IPS DF 6.9 (cell line): Measurements from ENCODE around the gene CSTPP1.

Source experiments
- DNase-seq: peaks from one replicate; pipeline ENCODE4 v3.0.0-alpha.2; 2013; ENCODE audit warnings: low read depth, low spot score
- H3K27ac ChIP-seq: one replicate; pipeline ENCODE4 v1.5.1; 2013; ENCODE audit warnings: low read length, control low read depth
- H3K27me3 ChIP-seq: 2 replicates; pipeline ENCODE4 v1.6.1; 2013; ENCODE audit warnings: mild to moderate bottlenecking, low read length; ENCODE audit not compliant: control insufficient read depth, insufficient read depth
- H3K36me3 ChIP-seq: 2 replicates; pipeline ENCODE4 v1.6.1; 2013; ENCODE audit warnings: low read length; ENCODE audit not compliant: control insufficient read depth, insufficient read depth
- H3K4me1 ChIP-seq: 2 replicates; pipeline ENCODE4 v1.6.1; 2013; ENCODE audit warnings: low read length; ENCODE audit not compliant: control insufficient read depth, insufficient read depth
- H3K4me3 ChIP-seq: 2 replicates; pipeline ENCODE4 v1.5.1; 2013; ENCODE audit warnings: mild to moderate bottlenecking, low read length
- H3K9me3 ChIP-seq: 2 replicates; pipeline ENCODE4 v1.6.1; 2013; ENCODE audit warnings: low read length, inconsistent platforms; ENCODE audit not compliant: control insufficient read depth, insufficient read depth
- WGBS: extraction: QIAGEN DNeasy Blood & Tissue Kit; methylation state at CpG from one replicate; pipeline ENCODE4 v1.1.7; 2013; ENCODE audit warnings: mixed read lengths, missing lambda C conversion rate; ENCODE audit not compliant: insufficient read length, insufficient coverage; 5-methylcytosine and 5-hydroxymethylcytosine counted together

The CSTPP1 gene, protein sequence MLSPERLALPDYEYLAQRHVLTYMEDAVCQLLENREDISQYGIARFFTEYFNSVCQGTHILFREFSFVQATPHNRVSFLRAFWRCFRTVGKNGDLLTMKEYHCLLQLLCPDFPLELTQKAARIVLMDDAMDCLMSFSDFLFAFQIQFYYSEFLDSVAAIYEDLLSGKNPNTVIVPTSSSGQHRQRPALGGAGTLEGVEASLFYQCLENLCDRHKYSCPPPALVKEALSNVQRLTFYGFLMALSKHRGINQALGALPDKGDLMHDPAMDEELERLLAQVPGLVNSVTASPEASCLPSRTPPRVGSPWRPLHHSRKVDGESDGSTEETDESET

DNA sequence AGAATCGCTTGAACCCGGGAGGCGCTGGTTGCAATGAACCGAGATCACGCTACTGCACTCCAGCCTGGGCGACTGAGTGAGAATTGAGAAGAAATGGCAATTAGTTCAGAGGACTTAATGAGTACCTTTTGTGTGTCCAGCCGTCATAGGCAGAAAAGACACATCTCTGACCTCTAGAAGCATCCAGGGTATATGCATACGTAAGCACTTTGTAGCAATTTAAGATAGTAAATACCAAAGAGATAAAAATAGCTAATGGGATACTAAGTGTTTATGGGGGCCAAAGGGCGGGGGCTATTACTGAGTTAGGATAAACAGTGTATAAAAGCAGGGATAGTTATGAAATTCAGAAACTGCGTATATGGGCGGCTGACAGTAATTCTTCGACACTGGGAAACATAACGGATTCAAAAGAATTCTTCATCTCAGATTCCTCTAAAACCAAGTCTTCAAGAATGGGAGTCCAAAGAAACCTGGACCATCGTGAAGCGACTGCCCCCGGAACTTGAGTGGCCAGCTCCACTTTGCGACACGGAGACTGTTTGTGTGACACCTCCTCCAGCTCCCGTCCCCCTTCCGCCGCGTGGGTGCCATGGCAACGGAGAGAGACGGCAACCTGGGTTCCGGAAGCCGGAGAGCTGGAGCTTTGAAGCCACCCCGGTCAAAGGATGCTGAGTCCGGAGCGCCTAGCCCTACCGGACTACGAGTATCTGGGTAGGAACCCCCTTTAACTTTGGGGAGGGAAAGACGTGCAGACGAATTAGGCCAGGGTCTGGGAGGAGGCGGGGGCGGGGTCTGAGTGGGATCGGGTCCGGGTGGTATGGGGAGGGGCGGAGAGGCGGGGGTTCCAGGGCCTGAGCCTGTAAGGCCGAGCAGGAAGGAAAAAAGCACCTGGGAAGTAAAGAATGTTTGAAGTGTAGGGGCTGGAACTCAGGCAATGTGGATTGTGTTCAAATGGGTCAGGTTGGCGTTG is at the start of gene CSTPP1:
TSS of gene CSTPP1 (plus strand) at position 624 of the 973 bp plus-strand sequence. CDS start at position 669, 45 bp downstream.
- Histone ChIP-seq H3K36me3 (no peaks in the 10 kb centered on the region), H3K4me1 (no peaks in the 10 kb centered on the region), H3K27me3 (no peaks in the 10 kb centered on the region), H3K27ac (no peak within 1 kb of the TSS), H3K4me3 (peak within 1 kb of the TSS; percentile 96; the same call in 1 of the 2 replicates), H3K9me3 (no peaks in the 10 kb centered on the region)
- peak; percentile 89 for DNase-seq
- WGBS, result no CpG with 5 or more reads among the region's 41 CpGs

DNA sequence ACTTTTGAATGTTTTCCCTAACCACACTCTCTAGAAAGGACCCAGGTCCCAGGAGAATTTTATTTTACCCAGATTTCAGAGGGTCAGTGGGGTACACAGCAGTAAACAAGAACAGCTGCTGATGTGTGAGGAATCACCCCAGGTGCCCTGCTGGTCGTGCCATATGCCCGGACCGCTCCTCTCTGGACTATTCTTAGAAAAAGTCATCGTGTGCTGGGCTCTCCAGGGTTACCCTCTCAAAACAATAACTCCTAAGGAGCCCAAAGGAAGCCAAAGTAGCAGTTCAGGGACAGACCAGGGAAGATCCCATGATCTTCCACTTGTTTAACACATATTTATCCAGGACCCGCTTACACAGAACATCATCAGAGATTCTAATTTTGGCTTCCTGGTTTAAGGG is 47.9 kb upstream of the CSTPP1 start:
- Histone ChIP-seq H3K4me1 (no peaks in the 10 kb centered on the region), H3K9me3 (no peaks in the 10 kb centered on the region), H3K27me3 (no peaks in the 10 kb centered on the region), H3K36me3 (peaks cover 19% of the 10 kb centered on the region), H3K4me3 (no peak overlapping the region), H3K27ac (no peak overlapping the region)
- no peak for DNase-seq
- WGBS, result no CpG with 5 or more reads among the region's 5 CpGs

DNA sequence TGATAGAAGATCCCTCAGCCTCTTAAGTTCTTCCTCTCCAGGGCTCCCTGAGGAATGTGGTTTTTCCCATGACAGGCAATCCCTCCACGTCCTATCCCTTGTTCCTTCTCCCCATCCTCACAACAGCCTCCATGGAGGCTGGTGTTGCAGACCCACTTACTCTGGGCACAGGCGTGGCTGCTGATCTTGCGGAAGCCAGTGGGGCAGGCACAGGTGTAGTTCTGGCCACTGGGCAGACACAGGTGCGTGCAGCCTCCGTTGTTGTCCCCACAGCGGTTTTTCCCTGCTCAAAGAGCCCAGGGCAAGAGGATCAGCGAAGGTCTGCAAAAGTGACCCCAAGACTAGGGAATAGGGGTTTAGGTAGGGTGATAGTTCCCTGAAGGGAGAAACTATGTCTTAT is 47.3 kb upstream of the CSTPP1 start:
- Histone ChIP-seq H3K27me3 (no peaks in the 10 kb centered on the region), H3K36me3 (peaks cover 18% of the 10 kb centered on the region), H3K4me1 (no peaks in the 10 kb centered on the region), H3K27ac (no peak overlapping the region), H3K9me3 (no peaks in the 10 kb centered on the region), H3K4me3 (no peak overlapping the region)
- DNase-seq, result no peak
- WGBS, result no CpG with 5 or more reads among the region's 7 CpGs

DNA sequence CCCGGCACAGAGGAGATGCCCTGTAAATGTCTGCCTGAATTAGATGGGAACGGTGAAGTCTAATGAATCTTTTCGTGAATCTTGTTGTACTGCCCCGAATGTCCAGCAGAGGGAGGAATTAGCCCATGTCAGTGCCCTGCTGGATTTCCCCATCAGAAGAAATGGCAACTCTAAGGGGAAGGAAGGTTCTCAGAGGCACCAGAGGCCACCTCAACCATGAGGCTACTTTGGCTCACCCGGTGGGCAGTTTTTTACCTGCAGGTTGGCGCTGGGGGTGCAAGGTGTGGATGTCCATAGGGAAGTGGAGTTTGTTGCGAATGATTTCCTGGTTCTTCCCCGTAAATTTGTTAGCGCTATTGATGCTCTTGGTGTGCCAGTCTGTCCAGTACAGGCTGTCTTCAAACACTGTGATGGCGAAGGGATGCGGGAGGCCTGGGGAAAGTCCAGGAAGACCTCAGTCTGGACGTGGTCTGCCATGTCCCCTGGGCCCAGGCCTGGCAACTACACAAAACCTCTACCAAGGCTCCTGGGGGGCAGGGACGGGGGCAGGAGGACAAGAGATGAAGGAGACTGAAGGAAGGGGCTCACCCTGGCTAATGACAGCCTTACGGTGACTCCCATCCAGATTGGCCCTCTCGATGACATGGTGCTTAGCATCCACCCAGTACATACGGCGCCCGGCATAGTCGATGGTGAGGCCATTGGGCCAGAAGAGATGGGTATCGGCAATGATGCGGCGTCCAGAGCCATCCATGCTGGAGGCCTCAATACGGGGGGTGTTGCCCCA is 46.7 kb upstream of the CSTPP1 start:
- H3K36me3 ChIP-seq, result peaks cover 23% of the 10 kb centered on the region
- no peak overlapping the region for H3K27ac ChIP-seq
- H3K9me3 ChIP-seq, result no peaks in the 10 kb centered on the region
- no CpG with 5 or more reads among the region's 23 CpGs for WGBS
- no peaks in the 10 kb centered on the region for H3K27me3 ChIP-seq
- DNase-seq, result peak; percentile 73
- H3K4me3 ChIP-seq, result no peak overlapping the region
- H3K4me1 ChIP-seq, result no peaks in the 10 kb centered on the region

DNA sequence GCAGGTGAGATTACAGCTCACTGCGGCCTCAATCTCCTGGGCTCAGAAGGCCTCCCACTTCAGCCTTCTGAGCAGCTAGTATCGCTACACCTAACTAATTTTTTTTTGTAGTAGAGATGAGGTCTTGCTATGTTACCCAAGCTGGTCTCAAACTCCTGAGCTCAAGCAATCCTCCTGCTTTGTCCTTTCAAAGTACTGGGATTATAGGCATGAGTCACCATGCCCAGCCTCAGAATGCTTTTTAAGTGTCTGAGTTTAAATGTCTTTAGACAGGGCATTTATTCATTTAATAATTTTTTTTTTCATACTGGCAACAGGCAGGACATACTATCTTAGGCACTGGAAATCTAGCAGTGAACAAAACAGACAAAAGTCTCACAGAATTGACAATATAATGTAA is 45.9 kb upstream of the CSTPP1 start:
- H3K4me1 ChIP-seq, result no peaks in the 10 kb centered on the region
- H3K4me3 ChIP-seq, result no peak overlapping the region
- WGBS, result no CpG with 5 or more reads among the region's 2 CpGs
- no peak for DNase-seq
- H3K27me3 ChIP-seq, result no peaks in the 10 kb centered on the region
- no peak overlapping the region for H3K27ac ChIP-seq
- H3K9me3 ChIP-seq, result no peaks in the 10 kb centered on the region
- H3K36me3 ChIP-seq, result peaks cover 26% of the 10 kb centered on the region

DNA sequence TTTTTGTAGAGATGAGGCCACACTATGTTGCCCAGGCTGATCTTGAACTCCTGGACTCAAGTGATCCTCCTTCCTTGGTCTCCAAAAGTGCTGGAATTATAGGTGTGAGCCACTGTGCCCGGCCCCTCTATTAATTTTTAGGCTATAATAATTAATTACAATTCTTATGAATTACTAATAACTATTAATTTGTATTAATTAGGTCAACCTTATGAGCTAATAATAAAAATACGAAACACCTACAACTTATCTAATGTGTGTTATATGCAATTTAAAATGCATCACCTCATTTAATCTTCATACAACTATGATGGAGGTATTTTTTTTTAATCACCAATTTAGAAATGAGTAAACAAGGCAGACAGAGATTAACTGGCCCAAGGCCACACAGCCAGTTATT is 44.5 kb upstream of the CSTPP1 start:
- Histone ChIP-seq H3K4me1 (no peaks in the 10 kb centered on the region), H3K27ac (no peak overlapping the region), H3K4me3 (no peak overlapping the region), H3K27me3 (no peaks in the 10 kb centered on the region), H3K9me3 (no peaks in the 10 kb centered on the region), H3K36me3 (peaks cover 21% of the 10 kb centered on the region)
- no CpG with 5 or more reads among the region's 2 CpGs for WGBS
- no peak for DNase-seq

DNA sequence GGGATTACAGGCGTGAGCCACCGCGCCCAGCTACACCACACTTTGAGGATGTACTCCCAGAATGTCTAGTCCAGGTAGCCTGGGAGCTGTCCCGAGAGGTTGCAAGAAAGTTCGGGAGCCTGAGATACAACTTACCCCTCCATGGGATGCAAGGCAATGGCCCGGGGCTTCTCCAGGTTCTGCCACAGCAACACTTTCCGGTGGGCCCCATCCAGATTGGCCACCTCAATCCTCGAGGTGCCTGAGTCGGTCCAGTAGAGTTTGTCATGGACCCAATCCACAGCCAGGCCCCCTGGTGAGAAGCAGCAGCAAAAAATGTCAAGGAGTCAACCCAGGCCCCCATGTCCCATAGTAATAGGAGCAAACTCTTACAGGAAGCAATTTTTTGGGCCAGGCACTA is 43.7 kb upstream of the CSTPP1 start:
- no peaks in the 10 kb centered on the region for H3K9me3 ChIP-seq
- no peak overlapping the region for H3K27ac ChIP-seq
- no peak for DNase-seq
- H3K4me3 ChIP-seq, result no peak overlapping the region
- no CpG with 5 or more reads among the region's 9 CpGs for whole genome bisulfite sequencing
- no peaks in the 10 kb centered on the region for H3K27me3 ChIP-seq
- H3K4me1 ChIP-seq, result no peaks in the 10 kb centered on the region
- H3K36me3 ChIP-seq, result peaks cover 21% of the 10 kb centered on the region

DNA sequence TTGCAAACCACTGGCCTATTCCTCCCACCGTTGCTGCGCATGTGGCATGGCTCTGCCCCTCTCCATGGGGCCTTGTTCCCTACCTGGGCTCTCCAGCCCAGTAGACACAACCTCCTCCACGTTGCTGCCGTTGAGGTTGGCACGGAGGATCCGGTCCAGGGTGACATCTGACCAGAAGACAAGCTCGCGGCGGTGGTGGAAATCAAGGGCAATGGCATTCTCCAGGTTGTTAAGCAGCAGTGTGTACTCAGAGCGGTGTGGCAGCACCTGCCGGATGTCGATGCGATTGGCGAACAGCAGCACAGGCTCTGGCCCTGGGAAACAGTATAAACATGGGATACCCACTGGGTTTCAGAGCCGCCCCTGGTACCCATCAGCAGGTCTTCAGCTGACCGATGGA is 42.1 kb upstream of the CSTPP1 start:
- Histone ChIP-seq H3K9me3 (no peaks in the 10 kb centered on the region), H3K27me3 (no peaks in the 10 kb centered on the region), H3K4me1 (no peaks in the 10 kb centered on the region), H3K27ac (no peak overlapping the region), H3K4me3 (no peak overlapping the region), H3K36me3 (peaks cover 24% of the 10 kb centered on the region)
- no peak for DNase-seq
- no CpG with 5 or more reads among the region's 16 CpGs for WGBS

DNA sequence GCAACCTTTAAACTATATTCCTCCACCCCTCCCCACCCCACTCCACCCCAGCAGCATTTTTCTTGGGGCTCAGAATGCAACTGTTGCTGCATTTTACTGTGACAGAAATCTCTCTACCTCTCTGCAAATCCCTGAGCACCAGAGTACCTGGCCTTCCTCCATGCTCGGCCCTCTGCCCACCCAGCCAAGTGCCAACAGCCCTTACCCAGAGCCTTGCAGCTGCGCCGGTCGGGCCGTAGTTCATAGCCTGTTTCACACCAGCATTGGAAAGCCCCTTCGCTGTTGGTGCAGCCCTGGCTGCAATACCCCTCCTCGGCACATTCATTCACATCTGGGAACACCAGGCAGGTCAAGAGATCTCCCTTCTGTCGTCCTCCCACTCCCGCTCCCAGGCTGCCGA is 41.6 kb upstream of the CSTPP1 start:
- WGBS, result no CpG with 5 or more reads among the region's 10 CpGs
- no peaks in the 10 kb centered on the region for H3K4me1 ChIP-seq
- no peak overlapping the region for H3K27ac ChIP-seq
- H3K9me3 ChIP-seq, result no peaks in the 10 kb centered on the region
- no peak overlapping the region for H3K4me3 ChIP-seq
- no peaks in the 10 kb centered on the region for H3K27me3 ChIP-seq
- DNase-seq, result no peak
- H3K36me3 ChIP-seq, result peaks cover 27% of the 10 kb centered on the region

DNA sequence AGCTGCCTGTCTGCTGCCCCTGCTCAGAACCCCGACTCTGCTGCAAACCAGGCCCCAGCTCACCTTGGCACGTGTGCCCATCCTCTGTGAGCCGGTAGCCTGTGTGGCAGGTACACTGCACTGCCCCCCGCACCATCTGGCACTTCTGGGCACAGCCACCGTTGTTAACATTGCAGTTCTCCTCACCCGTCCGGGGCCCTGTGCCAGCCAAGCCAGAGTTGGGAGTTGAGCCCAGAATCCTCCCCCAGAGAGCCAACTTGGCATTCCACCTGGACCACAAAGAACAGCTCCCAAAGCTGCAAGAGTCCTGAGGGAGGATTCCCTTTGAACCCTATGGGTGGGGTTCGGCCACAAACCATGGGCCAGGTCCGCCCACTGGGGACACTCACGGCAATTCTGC is 40.7 kb upstream of the CSTPP1 start:
- Histone ChIP-seq H3K27ac (no peak overlapping the region), H3K36me3 (peaks cover 29% of the 10 kb centered on the region)
- no CpG with 5 or more reads among the region's 10 CpGs for WGBS

More for the DNA sequence above, 40.7 kb upstream of the CSTPP1 start:
- Histone ChIP-seq H3K4me3 (no peak overlapping the region), H3K4me1 (no peaks in the 10 kb centered on the region), H3K27me3 (no peaks in the 10 kb centered on the region), H3K9me3 (no peaks in the 10 kb centered on the region)
- DNase-seq, result no peak
